ENCODE results near the gene GALNTL6.

The GALNTL6 gene

DNA sequence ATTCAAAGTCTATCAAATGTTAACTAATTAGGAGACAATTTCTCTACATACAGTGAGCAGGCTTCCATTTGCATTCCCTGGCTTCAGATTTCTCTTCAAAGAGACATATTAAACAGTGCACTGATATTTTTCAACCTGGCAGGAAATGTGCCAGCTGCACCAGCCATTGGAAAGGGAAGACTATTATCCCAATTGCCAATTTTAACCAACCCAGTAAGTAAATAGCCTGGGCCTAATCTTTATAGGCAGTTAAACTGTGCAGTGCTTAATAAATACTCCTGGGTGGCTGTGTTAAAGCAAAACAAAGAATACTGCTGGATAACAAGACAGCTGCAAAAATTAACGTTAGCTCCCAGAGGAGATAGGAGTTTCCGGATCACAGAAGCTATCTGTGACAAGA is 1243.5 kb downstream of the GALNTL6 start:
- H3K27ac ChIP-seq (ENCODE audit: low read depth, low read length, severe bottlenecking), result peak overlapping the region; percentile 54
- H3K36me3 ChIP-seq (ENCODE audit: control insufficient read depth, insufficient read depth, low read length), result no peaks in the 10 kb centered on the region
- H3K4me3 ChIP-seq (ENCODE audit: extremely low read depth, insufficient read depth, low read length, poor library complexity, severe bottlenecking), result no peak overlapping the region
- no peaks in the 10 kb centered on the region for H3K9me3 ChIP-seq (ENCODE audit: control insufficient read depth, low read length)
- H3K4me1 ChIP-seq (ENCODE audit: control insufficient read depth, insufficient read depth, low read length, poor library complexity, severe bottlenecking), result peaks cover 11% of the 10 kb centered on the region
- no CpG with 5 or more reads among the region's 2 CpGs for WGBS, 2 experiments (ENCODE audit: insufficient coverage in 2 of 2)

DNA sequence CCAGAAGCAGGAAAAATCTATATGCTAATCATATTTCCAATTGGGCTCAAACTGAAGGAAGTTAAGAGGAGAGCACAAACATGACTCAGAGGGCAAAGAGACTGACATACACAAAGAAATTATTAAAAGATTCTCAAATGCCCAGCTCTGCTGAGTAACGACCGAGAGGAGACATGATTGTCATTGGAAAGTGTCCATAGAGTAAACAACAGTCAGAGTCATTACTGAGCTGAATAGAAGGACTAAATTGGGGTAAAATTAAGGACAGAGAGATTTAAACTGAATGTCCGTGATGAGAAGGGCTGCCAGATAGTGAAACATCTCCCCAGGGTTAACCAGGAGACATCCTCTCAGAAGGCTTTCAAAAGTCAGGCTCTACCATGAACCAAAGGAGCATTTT is 1244.2 kb downstream of the GALNTL6 start:
- peaks cover 5% of the 10 kb centered on the region for H3K4me1 ChIP-seq (ENCODE audit: control insufficient read depth, insufficient read depth, low read length, poor library complexity, severe bottlenecking)
- WGBS, 2 experiments (ENCODE audit: insufficient coverage in 2 of 2), result 80 to 100% methylated on average over 1 to 2 of the region's 3 CpGs
- H3K9me3 ChIP-seq (ENCODE audit: control insufficient read depth, low read length), result no peaks in the 10 kb centered on the region
- no peak overlapping the region for H3K4me3 ChIP-seq (ENCODE audit: extremely low read depth, insufficient read depth, low read length, poor library complexity, severe bottlenecking)
- no peaks in the 10 kb centered on the region for H3K36me3 ChIP-seq (ENCODE audit: control insufficient read depth, insufficient read depth, low read length)
- peak overlapping the region; percentile 51 for H3K27ac ChIP-seq (ENCODE audit: low read depth, low read length, severe bottlenecking)

DNA sequence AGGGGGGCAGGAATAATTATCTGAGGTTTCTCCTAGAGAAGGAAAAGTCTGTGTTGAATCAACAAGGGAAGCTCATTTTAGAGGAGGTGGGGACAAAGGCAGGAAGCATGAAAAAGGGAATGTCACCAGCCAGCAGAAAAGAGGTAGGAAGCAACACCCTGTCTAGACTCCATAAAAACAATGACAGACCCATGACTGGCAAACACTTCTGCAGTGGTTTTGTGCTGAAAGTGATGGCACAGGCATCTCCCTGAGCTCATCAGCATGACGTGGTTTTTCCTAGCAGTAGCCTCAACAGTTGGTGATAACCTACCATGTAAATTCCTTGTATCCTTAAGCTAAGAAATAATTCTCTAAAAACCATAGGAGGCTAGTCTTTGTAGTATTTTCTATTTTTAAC is 1244.7 kb downstream of the GALNTL6 start:
- Histone ChIP-seq H3K4me3 (ENCODE audit: extremely low read depth, insufficient read depth, low read length, poor library complexity, severe bottlenecking) (no peak overlapping the region), H3K4me1 (ENCODE audit: control insufficient read depth, insufficient read depth, low read length, poor library complexity, severe bottlenecking) (peaks cover 5% of the 10 kb centered on the region), H3K9me3 (ENCODE audit: control insufficient read depth, low read length) (no peaks in the 10 kb centered on the region), H3K27ac (ENCODE audit: low read depth, low read length, severe bottlenecking) (peak overlapping the region; percentile 51), H3K36me3 (ENCODE audit: control insufficient read depth, insufficient read depth, low read length) (no peaks in the 10 kb centered on the region)
- 86% methylated on average over 1 of the region's 1 CpG; no CpG with 5 or more reads in 1 of the 2 experiments for WGBS, 2 experiments (ENCODE audit: insufficient coverage in 2 of 2)

DNA sequence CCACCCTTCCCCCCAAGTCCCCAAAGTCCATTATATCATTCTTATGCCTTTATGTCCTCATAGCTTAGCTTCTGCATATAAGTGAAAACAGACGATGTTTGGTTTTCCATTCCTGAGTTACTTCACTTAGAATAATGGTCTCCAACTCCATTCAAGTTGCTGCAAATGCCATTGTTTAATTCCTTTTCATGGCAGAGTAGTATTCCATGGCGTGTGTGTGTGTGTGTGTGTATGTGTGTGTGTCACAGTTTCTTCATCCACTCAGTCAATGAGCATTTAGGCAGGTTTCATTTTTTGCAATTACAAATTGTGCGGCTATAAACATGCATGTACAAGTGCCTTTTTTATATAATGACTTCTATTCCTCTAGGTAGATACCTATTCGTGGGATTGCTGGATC is 1248.0 kb downstream of the GALNTL6 start:
- no peaks in the 10 kb centered on the region for H3K9me3 ChIP-seq (ENCODE audit: control insufficient read depth, low read length)
- WGBS, 2 experiments (ENCODE audit: insufficient coverage in 2 of 2), result 100% methylated on average over 1 of the region's 4 CpGs

DNA sequence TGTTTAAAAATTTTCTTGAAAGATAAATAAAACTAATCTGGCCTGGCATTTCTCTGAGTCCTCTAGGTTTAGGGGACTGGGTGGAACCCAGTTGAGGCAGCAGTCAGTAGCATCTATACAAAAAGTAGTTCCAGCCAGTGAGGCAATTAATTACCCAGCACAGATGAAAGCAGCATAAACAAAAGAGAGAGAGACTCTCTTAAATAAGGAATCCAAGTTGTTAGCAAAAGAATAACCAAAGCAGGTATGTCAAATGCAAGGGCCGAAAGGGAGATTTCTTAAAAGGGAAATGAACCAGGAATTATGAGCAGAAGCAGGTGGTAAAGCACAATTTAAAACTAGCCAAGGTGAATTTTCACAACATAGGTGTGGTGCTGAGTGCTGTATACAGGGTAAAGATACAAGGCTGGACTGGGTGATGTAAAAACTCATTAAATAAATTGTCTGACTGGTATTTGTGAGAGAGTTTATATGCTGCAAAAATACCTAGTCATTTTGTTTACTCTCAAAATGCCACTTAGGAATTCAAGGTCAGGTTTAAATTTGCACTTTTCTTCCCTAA is 1260.8 kb downstream of the GALNTL6 start:
- H3K4me1 ChIP-seq (ENCODE audit: control insufficient read depth, insufficient read depth, low read length, poor library complexity, severe bottlenecking), result peaks cover 5% of the 10 kb centered on the region
- no peaks in the 10 kb centered on the region for H3K36me3 ChIP-seq (ENCODE audit: control insufficient read depth, insufficient read depth, low read length)
- no peak overlapping the region for H3K4me3 ChIP-seq (ENCODE audit: extremely low read depth, insufficient read depth, low read length, poor library complexity, severe bottlenecking)
- peak overlapping the region; percentile 24 for H3K27ac ChIP-seq (ENCODE audit: low read depth, low read length, severe bottlenecking)
- H3K9me3 ChIP-seq (ENCODE audit: control insufficient read depth, low read length), result peaks cover 11% of the 10 kb centered on the region
- 20 to 27% methylated on average over 1 of the region's 1 CpG for WGBS, 2 experiments (ENCODE audit: insufficient coverage in 2 of 2)

More for the DNA sequence above, 1248.0 kb downstream of the GALNTL6 start:
- no peaks in the 10 kb centered on the region for H3K36me3 ChIP-seq (ENCODE audit: control insufficient read depth, insufficient read depth, low read length)
- H3K4me3 ChIP-seq (ENCODE audit: extremely low read depth, insufficient read depth, low read length, poor library complexity, severe bottlenecking), result no peak overlapping the region
- H3K27ac ChIP-seq (ENCODE audit: low read depth, low read length, severe bottlenecking), result no peak overlapping the region
- peaks cover 5% of the 10 kb centered on the region for H3K4me1 ChIP-seq (ENCODE audit: control insufficient read depth, insufficient read depth, low read length, poor library complexity, severe bottlenecking)

DNA sequence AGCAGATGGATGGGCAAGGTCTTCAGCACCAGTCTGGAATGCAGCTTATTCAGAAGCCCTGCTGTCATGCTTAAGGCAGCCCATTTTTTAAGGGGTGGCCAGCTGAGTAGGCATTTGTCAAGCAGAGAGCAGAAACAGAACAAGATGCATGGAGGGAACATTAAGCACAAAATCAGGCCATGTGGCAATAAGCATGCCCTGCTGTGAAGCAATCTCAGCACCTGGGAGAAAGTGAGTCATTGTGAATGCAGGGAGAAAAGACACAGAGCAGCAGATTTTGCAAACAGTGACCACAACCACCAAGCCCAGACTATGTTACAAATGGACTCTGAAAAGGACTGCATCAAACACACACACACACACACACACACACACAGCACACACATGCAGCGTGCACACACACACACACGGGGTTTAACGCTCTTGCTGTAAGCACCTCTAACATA is 1261.3 kb downstream of the GALNTL6 start:
- WGBS, 2 experiments (ENCODE audit: insufficient coverage in 2 of 2), result no CpG with 5 or more reads among the region's 3 CpGs
- Histone ChIP-seq H3K27ac (ENCODE audit: low read depth, low read length, severe bottlenecking) (peak overlapping the region; percentile 24), H3K4me1 (ENCODE audit: control insufficient read depth, insufficient read depth, low read length, poor library complexity, severe bottlenecking) (peaks cover 5% of the 10 kb centered on the region), H3K36me3 (ENCODE audit: control insufficient read depth, insufficient read depth, low read length) (no peaks in the 10 kb centered on the region), H3K4me3 (ENCODE audit: extremely low read depth, insufficient read depth, low read length, poor library complexity, severe bottlenecking) (no peak overlapping the region), H3K9me3 (ENCODE audit: control insufficient read depth, low read length) (peaks cover 6% of the 10 kb centered on the region)

DNA sequence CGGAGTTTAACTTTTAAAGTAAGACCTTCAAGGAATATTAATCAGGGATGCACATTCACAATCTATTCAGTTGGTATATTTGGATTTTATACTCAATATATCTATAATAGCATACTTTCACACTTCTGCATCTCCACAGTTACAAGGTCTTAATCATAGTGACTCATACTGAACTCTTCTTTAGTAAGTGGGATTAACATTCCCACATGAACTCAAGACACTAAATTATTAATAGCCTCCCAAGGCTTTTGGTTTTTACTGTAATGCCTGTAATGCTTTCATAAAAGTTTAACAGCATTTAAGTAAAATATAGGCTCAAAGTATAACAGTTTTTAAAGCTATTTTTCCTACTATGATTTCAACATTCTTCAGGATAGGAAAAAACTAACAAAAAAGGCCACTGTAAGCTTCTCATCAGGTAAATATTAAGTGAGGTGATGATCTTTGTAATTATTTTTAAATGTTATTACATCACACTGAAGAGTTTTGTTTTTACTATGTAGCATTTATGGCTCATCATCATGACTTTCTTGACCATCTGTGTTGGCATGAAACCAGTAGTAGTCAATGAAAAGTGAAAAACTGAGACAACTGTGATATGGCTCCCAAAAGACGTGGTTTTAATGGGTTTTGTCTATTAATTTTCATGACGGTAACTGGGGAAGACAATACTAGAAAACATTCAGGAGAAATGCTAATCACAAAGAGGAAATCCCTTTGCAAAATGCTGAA is 1263.9 kb downstream of the GALNTL6 start:
- Histone ChIP-seq H3K4me3 (ENCODE audit: extremely low read depth, insufficient read depth, low read length, poor library complexity, severe bottlenecking) (no peak overlapping the region), H3K9me3 (ENCODE audit: control insufficient read depth, low read length) (no peaks in the 10 kb centered on the region), H3K27ac (ENCODE audit: low read depth, low read length, severe bottlenecking) (no peak overlapping the region), H3K4me1 (ENCODE audit: control insufficient read depth, insufficient read depth, low read length, poor library complexity, severe bottlenecking) (peaks cover 5% of the 10 kb centered on the region), H3K36me3 (ENCODE audit: control insufficient read depth, insufficient read depth, low read length) (no peaks in the 10 kb centered on the region)
- 78 to 83% methylated on average over 1 to 2 of the region's 3 CpGs for WGBS, 2 experiments (ENCODE audit: insufficient coverage in 2 of 2)

DNA sequence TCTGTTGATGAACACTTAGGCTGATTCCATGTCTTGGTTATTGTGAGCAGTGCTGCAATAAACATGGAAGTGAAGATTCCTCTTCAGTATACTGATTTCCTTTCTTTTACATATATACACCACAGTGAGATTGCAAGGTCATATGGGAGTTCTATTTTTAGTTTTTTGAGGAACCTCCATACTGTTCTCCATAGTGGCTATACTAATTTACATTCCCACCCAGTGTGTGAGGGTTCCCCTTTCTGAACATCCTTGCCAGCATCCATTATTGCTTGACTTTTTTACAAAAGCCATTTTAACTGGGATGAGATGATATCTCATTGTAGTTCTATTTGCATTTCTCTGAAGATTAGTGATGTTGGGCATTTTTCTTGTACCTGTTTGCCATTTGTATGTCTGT is 1274.9 kb downstream of the GALNTL6 start:
- H3K4me1 ChIP-seq (ENCODE audit: control insufficient read depth, insufficient read depth, low read length, poor library complexity, severe bottlenecking), result no peaks in the 10 kb centered on the region
- no peaks in the 10 kb centered on the region for H3K9me3 ChIP-seq (ENCODE audit: control insufficient read depth, low read length)
- H3K27ac ChIP-seq (ENCODE audit: low read depth, low read length, severe bottlenecking), result no peak overlapping the region
- H3K36me3 ChIP-seq (ENCODE audit: control insufficient read depth, insufficient read depth, low read length), result no peaks in the 10 kb centered on the region
- no peak overlapping the region for H3K4me3 ChIP-seq (ENCODE audit: extremely low read depth, insufficient read depth, low read length, poor library complexity, severe bottlenecking)
